Activated CD4-positive, alpha-beta T cell treated with anti-CD3 and anti-CD28 coated beads for 48 hours (primary cell): ENCODE data around the gene FXYD5.
"Not testable (repeated sequence)": the region's sequence is repeated elsewhere in the genome, so short reads cannot be mapped to it uniquely, and the experiment has no call there.

Experiments
- DNase-seq: peaks from one replicate; pipeline ENCODE4 v3.0.0-alpha.2; 2020

Gene FXYD5

GRCh38 chr19:35184267-35184666 is 29.7 kb downstream of the FXYD5 start:
- no peak for DNase-seq

GRCh38 chr19:35184884-35185283 is 30.3 kb downstream of the FXYD5 start:
- no peak for DNase-seq

GRCh38 chr19:35194012-35194984 is 39.8 kb downstream of the FXYD5 start:
- DNase-seq, result no peak

GRCh38 chr19:35195830-35196229 is 41.3 kb downstream of the FXYD5 start:
- DNase-seq, result no peak

- not testable (repeated sequence) for DNase-seq
These were observed 42.3 kb downstream of the FXYD5 start for GRCh38 chr19:35196861-35197260.

GRCh38 chr19:35199481-35199880 is 44.9 kb downstream of the FXYD5 start:
- DNase-seq, result no peak

GRCh38 chr19:35202722-35203688 is 48.5 kb downstream of the FXYD5 start:
- no peak for DNase-seq

- peak; percentile 14 for DNase-seq
These were observed 50.5 kb downstream of the FXYD5 start for GRCh38 chr19:35204799-35205732.

GRCh38 chr19:35205733-35206323 is 51.3 kb downstream of the FXYD5 start:
- no peak for DNase-seq

- DNase-seq, result peak; percentile 42
These were observed 51.8 kb downstream of the FXYD5 start for GRCh38 chr19:35206379-35206778.

GRCh38 chr19:35206855-35207254 is 52.3 kb downstream of the FXYD5 start:
- DNase-seq, result no peak

GRCh38 chr19:35207391-35207871 is 52.9 kb downstream of the FXYD5 start:
- no peak for DNase-seq

GRCh38 chr19:35208121-35208520 is 53.6 kb downstream of the FXYD5 start:
- DNase-seq, result no peak

GRCh38 chr19:35209646-35210045 is 55.1 kb downstream of the FXYD5 start:
- no peak for DNase-seq

GRCh38 chr19:35211545-35212230 is 57.2 kb downstream of the FXYD5 start:
- DNase-seq, result peak; percentile 61

GRCh38 chr19:35212241-35212640 is 57.7 kb downstream of the FXYD5 start:
- DNase-seq, result no peak

- peak; percentile 84 for DNase-seq
These were observed 59.4 kb downstream of the FXYD5 start for GRCh38 chr19:35213663-35214632.

- no peak for DNase-seq
These were observed 60.4 kb downstream of the FXYD5 start for GRCh38 chr19:35214766-35215422.
